ENCODE results near the gene MSI1. TPM values are rescaled to one million over a fixed set of nuclear protein-coding genes. Genes with fewer than 3 reads are reported as not detected.

MSI1 gene
- total and polyA plus RNA-seq, 10 of the 15 experiments (the other 5 are each of a cell fraction or from before 2014, with no cell fraction given), result 0.04 TPM; not detected in 9

DNA sequence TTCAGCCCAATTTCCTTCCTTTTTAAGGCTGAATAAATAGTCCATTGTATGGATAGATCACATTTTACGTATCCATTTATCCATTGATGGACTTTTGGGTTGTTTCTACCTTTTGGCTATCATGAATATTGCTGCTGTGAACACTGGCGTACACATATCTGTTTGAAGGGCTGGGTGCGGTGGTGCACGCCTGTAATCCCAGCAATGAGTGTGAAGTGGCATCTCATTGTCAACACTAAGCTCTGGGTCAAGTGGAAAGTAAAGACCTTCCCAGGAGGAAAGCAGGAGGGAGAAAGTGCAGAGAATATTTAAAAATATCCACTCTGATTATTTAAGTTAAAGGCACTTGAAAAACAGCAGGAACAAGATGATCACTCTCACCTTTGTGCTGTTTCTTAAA, 29.7 kb downstream of the MSI1 start:
- TF ChIP-seq SIX5 (IDR thresholded peaks at IDR 0.05; ENCODE audit: low read depth, low read length, severe bottlenecking) (no peak), CHD2 (IDR thresholded peaks at IDR 0.05; ENCODE audit: borderline replicate concordance, low read depth, low read length) (no peak), NBN (IDR thresholded peaks at IDR 0.05) (no peak), ASH2L (IDR thresholded peaks at IDR 0.05; ENCODE audit: borderline replicate concordance, low read depth) (no peak), SRF (IDR thresholded peaks at IDR 0.05; ENCODE audit: low read depth in 2 of 2, low read length in 2 of 2) (no peak), PAX5 (IDR thresholded peaks at IDR 0.05; ENCODE audit: borderline replicate concordance, low read depth, low read length) (no peak), MYB (IDR thresholded peaks at IDR 0.05; ENCODE audit: borderline replicate concordance, low read depth, low read length) (no peak)
- TF ChIP-seq, protein P1, sequence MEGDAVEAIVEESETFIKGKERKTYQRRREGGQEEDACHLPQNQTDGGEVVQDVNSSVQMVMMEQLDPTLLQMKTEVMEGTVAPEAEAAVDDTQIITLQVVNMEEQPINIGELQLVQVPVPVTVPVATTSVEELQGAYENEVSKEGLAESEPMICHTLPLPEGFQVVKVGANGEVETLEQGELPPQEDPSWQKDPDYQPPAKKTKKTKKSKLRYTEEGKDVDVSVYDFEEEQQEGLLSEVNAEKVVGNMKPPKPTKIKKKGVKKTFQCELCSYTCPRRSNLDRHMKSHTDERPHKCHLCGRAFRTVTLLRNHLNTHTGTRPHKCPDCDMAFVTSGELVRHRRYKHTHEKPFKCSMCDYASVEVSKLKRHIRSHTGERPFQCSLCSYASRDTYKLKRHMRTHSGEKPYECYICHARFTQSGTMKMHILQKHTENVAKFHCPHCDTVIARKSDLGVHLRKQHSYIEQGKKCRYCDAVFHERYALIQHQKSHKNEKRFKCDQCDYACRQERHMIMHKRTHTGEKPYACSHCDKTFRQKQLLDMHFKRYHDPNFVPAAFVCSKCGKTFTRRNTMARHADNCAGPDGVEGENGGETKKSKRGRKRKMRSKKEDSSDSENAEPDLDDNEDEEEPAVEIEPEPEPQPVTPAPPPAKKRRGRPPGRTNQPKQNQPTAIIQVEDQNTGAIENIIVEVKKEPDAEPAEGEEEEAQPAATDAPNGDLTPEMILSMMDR (IDR thresholded peaks at IDR 0.05 in 2 of 3, conservative IDR thresholded peaks at IDR 0.05 in 1 of 3; ENCODE audit: control insufficient read depth in 2 of 3, extremely low read depth in 1 of 3, insufficient read depth in 1 of 3, low read depth in 3 of 3, low read length in 3 of 3), result no peak
- BruUV-seq (replicated peaks), result no TSS peak
- Histone ChIP-seq H3K9me3 (replicated peaks; ENCODE audit: control insufficient read depth, insufficient read depth, low read length) (peaks cover 10% of the 10 kb centered on the region; the same call in 2 of the 3 replicates), H3K27me3 (replicated peaks in 1 of 2; ENCODE audit: control insufficient read depth in 2 of 2, insufficient read depth in 2 of 2, low read length in 1 of 2) (no peaks in the 10 kb centered on the region), H4K20me1 (ENCODE audit: control insufficient read depth, insufficient read depth) (no peaks in the 10 kb centered on the region), H2AFZ (ENCODE audit: control insufficient read depth, low read depth, low read length) (no peak overlapping the region), H3K36me3 (ENCODE audit: control insufficient read depth in 2 of 2, insufficient read depth in 2 of 2, low read length in 1 of 2) (no peaks in the 10 kb centered on the region), H3K4me2 (ENCODE audit: control insufficient read depth, insufficient read depth) (no peak overlapping the region), H3K4me3 (no peak overlapping the region), H3K4me1 (ENCODE audit: control insufficient read depth, insufficient read depth, low read length) (no peaks in the 10 kb centered on the region), H3K79me2 (ENCODE audit: control insufficient read depth, insufficient read depth, low read length) (no peaks in the 10 kb centered on the region), H3K27ac (ENCODE audit: control insufficient read depth, insufficient read depth) (no peak overlapping the region), H3K9ac (ENCODE audit: control insufficient read depth, insufficient read depth, low read length) (no peak overlapping the region)
- in situ Hi-C loops (cut with MboI) (no loop called here), intact Hi-C loops (cut with micrococcal nuclease; ENCODE audit: unreplicated experiment) (no loop called here)
- WGBS (ENCODE audit: insufficient coverage, insufficient replicate concordance, low lambda C conversion rate, missing lambda C conversion rate), result 70% methylated on average over 4 of the region's 4 CpGs
- POLR2A ChIA-PET, result no interaction called here
- FAIRE-seq (no peak), ATAC-seq (no peak), DNase-seq (ENCODE audit: low read depth, low spot score) (no peak)
- RAD21 ChIA-PET (ENCODE audit: unreplicated experiment), result interaction anchor here (0.6 kb wide), 1 partner anchor 85 kb away, joined by 4 read pairs; no protein-coding TSS in a partner anchor
- SMC1A ChIA-PET (ENCODE audit: uncharacterized antibody, unreplicated experiment), result interaction anchor here (0.6 kb wide), 1 partner anchor 540 kb away, joined by 3 read pairs; no protein-coding TSS in a partner anchor
- CTCF ChIA-PET, result interaction anchor here (1.5 kb wide), 1 partner anchor 74 kb away, joined by 3 read pairs; the partner anchor contains the start of gene PXN

All from GM12878 (cell line).